H1 (cell line): ENCODE data around the gene LBX2. TPM values are rescaled to one million over a fixed set of nuclear protein-coding genes. Genes with fewer than 3 reads are reported as not detected.
A peak's percentile ranks its signal among the peaks of the same experiment; 100 is the strongest.

Experiments
- BACH1 ChIP-seq: IDR thresholded peaks from 2 replicates; pipeline ENCODE4 v1.6.1; 2012; ENCODE audit warnings: low read length, improper control_type of control experiment
- CHD1 ChIP-seq: IDR thresholded peaks from 2 replicates; pipeline ENCODE4 v1.6.1; 2012; ENCODE audit warnings: low read depth, low read length, improper control_type of control experiment
- CTBP2 ChIP-seq: IDR thresholded peaks from 2 replicates; pipeline ENCODE4 v1.7.0; 2011; ENCODE audit warnings: borderline replicate concordance, mild to moderate bottlenecking, moderate library complexity, mixed read lengths, low read length; ENCODE audit not compliant: insufficient read depth, insufficient read length
- EP300 ChIP-seq, 2 experiments: IDR thresholded peaks; 1 replicate in 1 of 2; 2 replicates in 1 of 2; pipeline ENCODE4 v1.6.1; 2011 to 2012; ENCODE audit warnings: low read depth in 2 of 2, low read length in 2 of 2, mild to moderate bottlenecking in 2 of 2, borderline replicate concordance in 1 of 2, inconsistent platforms in 1 of 2, moderate library complexity in 1 of 2
- HDAC2 ChIP-seq, 2 experiments: fragments of 300-600 bp in 1 of 2; sonication (generic) in 1 of 2; IDR thresholded peaks; 2 replicates each; pipeline ENCODE4 v1.6.1; 2011 to 2012; ENCODE audit warnings: low read depth in 2 of 2, low read length in 2 of 2, mild to moderate bottlenecking in 2 of 2, moderate library complexity in 2 of 2, borderline replicate concordance in 1 of 2, inconsistent platforms in 1 of 2
- KDM4A ChIP-seq: IDR thresholded peaks from one replicate; pipeline ENCODE4 v1.7.1; 2012; ENCODE audit warnings: low read depth, mild to moderate bottlenecking, moderate library complexity, low read length, inconsistent platforms; ENCODE audit not compliant: severe bottlenecking
- MAX ChIP-seq: IDR thresholded peaks from 2 replicates; pipeline ENCODE4 v1.6.1; 2012; ENCODE audit warnings: inconsistent platforms
- NRF1 ChIP-seq: IDR thresholded peaks from 2 replicates; pipeline ENCODE4 v1.6.1; 2011; ENCODE audit warnings: mild to moderate bottlenecking, low read depth, low read length, improper control_type of control experiment
- PHF8 ChIP-seq: fragments of 200-600 bp; sonication (generic); conservative IDR thresholded peaks from 2 replicates; pipeline ENCODE4 v1.7.1; 2012; ENCODE audit warnings: low read depth, mild to moderate bottlenecking, inconsistent platforms, low read length, moderate library complexity
- SIN3A ChIP-seq, 2 experiments: IDR thresholded peaks in 1 of 2; conservative IDR thresholded peaks in 1 of 2; 2 replicates each; pipeline ENCODE4 v1.6.1; 2011 to 2012; ENCODE audit warnings: low read length in 2 of 2, improper control_type of control experiment in 1 of 2, low read depth in 1 of 2, mild to moderate bottlenecking in 1 of 2
- SIX5 ChIP-seq: IDR thresholded peaks from 2 replicates; pipeline ENCODE4 v1.6.1; 2011; ENCODE audit warnings: mild to moderate bottlenecking, low read depth, low read length
- SP4 ChIP-seq: IDR thresholded peaks from 2 replicates; pipeline ENCODE4 v1.6.1; 2012; ENCODE audit warnings: low read length, inconsistent platforms
- TAF7 ChIP-seq: optimal IDR thresholded peaks from 2 replicates; pipeline ENCODE3; 2011; ENCODE audit warnings: low read depth, mild to moderate bottlenecking, inconsistent platforms, low read length, moderate library complexity, borderline replicate concordance
- TCF12 ChIP-seq: IDR thresholded peaks from 2 replicates; pipeline ENCODE4 v1.6.1; 2011; ENCODE audit warnings: low read depth, mild to moderate bottlenecking, low read length
- YY1 ChIP-seq: IDR thresholded peaks from 2 replicates; pipeline ENCODE4 v1.6.1; 2011; ENCODE audit warnings: low read depth, mild to moderate bottlenecking, low read length
- polyA plus RNA-seq, 7 experiments: library from polyadenylated mRNA; depleted of rRNA in 3 of 7; stranded (reverse) in 5 of 7; unstranded in 2 of 7; fragments of >200 nt in 5 of 7; fragments of 200-250 nt in 2 of 7; gene quantifications; 1 replicate in 5 of 7; 2 replicates in 1 of 7; 4 replicates in 1 of 7; pipeline versions ENCODE4 v1.2.1 to v1.2.3, GENCODE V29; 2011 to 2013; ENCODE audit warnings: missing spikeins in 2 of 7, mixed read lengths in 2 of 7
- total RNA-seq: library from RNA; stranded (reverse); fragmentation: NEBNext Ultra II Directional; extraction: Animal tissue kit (Norgen Biotek cat#: 25700); gene quantifications from 2 replicates; pipeline ENCODE4 v1.2.1, GENCODE V29; 2021
- TF ChIP-seq, protein P1 (sequence below): IDR thresholded peaks from 2 replicates; pipeline ENCODE4 v1.6.1; 2012; ENCODE audit warnings: inconsistent platforms
- TF ChIP-seq, protein P2 (sequence below): IDR thresholded peaks from 2 replicates; pipeline ENCODE4 v1.6.1; 2011; ENCODE audit warnings: low read depth, mild to moderate bottlenecking, low read length; ENCODE audit not compliant: insufficient read depth
- TF ChIP-seq, protein P3 (sequence below), 3 experiments: IDR thresholded peaks; 1 replicate in 2 of 3; 2 replicates in 1 of 3; pipeline versions ENCODE4 v1.5.1 to v1.6.1; 2011; ENCODE audit warnings: low read length in 3 of 3, mild to moderate bottlenecking in 3 of 3, inconsistent platforms in 2 of 3, low read depth in 1 of 3, moderate library complexity in 1 of 3; ENCODE audit not compliant: insufficient read depth in 1 of 3; ENCODE audit errors: control extremely low read depth in 1 of 3

Gene LBX2
- total and polyA plus RNA-seq, 2 of the 8 experiments (the other 6 are each of a cell fraction or from before 2014, with no cell fraction given) = 0.27 TPM; not detected in 1

- TF ChIP-seq SP4 (no peak), BACH1 (0 out of 2 replicates have a peak, but pooled peaks have one; percentile 1), MAX (peak; percentile 21), KDM4A (peak; percentile 88), SIN3A (conservative IDR thresholded peaks at IDR 0.05 in 1 of 2, IDR thresholded peaks at IDR 0.05 in 1 of 2; ENCODE audit: low read depth in 1 of 2, low read length in 2 of 2) (peak; percentile 41 to 59; a peak in 1 of 4 replicates), TAF7 (peak; percentile 82), PHF8 (peak; percentile 99), CTBP2 (no peak), YY1 (peak; percentile 98), EP300 (IDR thresholded peaks at IDR 0.05; ENCODE audit: borderline replicate concordance in 1 of 2, low read depth in 2 of 2, low read length in 2 of 2) (peak in 1 of 2 experiments; percentile 5; a peak in 1 of 3 replicates), HDAC2 (IDR thresholded peaks at IDR 0.05; ENCODE audit: borderline replicate concordance in 1 of 2, low read depth in 2 of 2, low read length in 2 of 2) (peak in 1 of 2 experiments; percentile 37; a peak in 1 of 4 replicates), TCF12 (no peak), CHD1 (no peak), NRF1 (no peak), SIX5 (peak; percentile 85)
- TF ChIP-seq, protein P1, sequence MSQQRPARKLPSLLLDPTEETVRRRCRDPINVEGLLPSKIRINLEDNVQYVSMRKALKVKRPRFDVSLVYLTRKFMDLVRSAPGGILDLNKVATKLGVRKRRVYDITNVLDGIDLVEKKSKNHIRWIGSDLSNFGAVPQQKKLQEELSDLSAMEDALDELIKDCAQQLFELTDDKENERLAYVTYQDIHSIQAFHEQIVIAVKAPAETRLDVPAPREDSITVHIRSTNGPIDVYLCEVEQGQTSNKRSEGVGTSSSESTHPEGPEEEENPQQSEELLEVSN = no peak
- TF ChIP-seq, protein P2, sequence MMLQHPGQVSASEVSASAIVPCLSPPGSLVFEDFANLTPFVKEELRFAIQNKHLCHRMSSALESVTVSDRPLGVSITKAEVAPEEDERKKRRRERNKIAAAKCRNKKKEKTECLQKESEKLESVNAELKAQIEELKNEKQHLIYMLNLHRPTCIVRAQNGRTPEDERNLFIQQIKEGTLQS = peak; percentile 58
- TF ChIP-seq, protein P3, sequence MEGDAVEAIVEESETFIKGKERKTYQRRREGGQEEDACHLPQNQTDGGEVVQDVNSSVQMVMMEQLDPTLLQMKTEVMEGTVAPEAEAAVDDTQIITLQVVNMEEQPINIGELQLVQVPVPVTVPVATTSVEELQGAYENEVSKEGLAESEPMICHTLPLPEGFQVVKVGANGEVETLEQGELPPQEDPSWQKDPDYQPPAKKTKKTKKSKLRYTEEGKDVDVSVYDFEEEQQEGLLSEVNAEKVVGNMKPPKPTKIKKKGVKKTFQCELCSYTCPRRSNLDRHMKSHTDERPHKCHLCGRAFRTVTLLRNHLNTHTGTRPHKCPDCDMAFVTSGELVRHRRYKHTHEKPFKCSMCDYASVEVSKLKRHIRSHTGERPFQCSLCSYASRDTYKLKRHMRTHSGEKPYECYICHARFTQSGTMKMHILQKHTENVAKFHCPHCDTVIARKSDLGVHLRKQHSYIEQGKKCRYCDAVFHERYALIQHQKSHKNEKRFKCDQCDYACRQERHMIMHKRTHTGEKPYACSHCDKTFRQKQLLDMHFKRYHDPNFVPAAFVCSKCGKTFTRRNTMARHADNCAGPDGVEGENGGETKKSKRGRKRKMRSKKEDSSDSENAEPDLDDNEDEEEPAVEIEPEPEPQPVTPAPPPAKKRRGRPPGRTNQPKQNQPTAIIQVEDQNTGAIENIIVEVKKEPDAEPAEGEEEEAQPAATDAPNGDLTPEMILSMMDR (IDR thresholded peaks at IDR 0.05; ENCODE audit: control extremely low read depth in 1 of 3, insufficient read depth in 1 of 3, low read depth in 1 of 3, low read length in 3 of 3) = no peak
These were observed 30.2 kb upstream of the LBX2 start, which contains the start of the genes AUP1 and HTRA2 (continued) for GRCh38 chr2:74529357-74530238.
